ENCODE results near the gene PIGV.

DNA sequence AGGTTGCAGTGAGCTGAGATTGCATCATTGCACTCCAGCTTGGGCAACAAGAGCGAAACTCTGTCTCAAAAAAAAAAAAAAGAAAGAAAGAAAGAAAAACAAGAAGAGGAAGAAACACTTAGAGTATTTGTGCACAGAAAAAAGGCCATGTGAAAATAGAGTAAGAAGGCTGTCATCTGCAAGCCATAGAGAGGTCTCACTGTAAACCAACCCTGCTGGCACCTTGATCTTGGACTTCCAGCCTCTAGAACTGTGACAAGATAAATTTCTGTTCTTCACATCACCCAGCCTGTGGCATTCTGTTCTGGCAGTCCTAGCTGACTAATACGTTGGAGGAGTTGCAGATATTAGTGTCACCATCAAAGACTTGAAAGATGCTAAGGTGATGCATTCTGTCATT is 26.6 kb downstream of the PIGV start:
- no peak for TF ChIP-seq CTCF (conservative IDR thresholded peaks at IDR 0.05)
- TF ChIP-seq ZFX (IDR thresholded peaks at IDR 0.05): no peak

Measured in C4-2B (cell line).